ENCODE data around the gene SMAD1.

DNA sequence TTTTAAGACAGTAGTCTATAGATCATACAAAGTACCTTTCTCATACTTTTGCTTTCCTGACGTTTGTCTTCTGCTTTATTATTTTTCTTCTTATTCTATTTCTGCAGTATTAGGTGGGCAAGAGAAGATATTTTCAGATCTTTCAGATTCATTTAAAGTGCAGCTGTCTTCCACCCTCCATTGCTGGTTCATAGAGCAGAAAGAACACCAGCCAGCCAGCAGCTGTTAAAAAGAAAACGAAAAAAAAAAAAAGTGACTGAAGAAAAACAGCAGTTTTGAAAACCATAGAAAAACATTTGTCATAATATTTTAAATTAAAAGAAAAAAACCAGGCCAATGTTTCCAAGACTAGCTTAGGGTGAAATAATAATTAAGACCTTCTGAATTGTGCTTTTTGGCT lies 42.9 kb downstream of the SMAD1 start:
- TF ChIP-seq, protein P1, sequence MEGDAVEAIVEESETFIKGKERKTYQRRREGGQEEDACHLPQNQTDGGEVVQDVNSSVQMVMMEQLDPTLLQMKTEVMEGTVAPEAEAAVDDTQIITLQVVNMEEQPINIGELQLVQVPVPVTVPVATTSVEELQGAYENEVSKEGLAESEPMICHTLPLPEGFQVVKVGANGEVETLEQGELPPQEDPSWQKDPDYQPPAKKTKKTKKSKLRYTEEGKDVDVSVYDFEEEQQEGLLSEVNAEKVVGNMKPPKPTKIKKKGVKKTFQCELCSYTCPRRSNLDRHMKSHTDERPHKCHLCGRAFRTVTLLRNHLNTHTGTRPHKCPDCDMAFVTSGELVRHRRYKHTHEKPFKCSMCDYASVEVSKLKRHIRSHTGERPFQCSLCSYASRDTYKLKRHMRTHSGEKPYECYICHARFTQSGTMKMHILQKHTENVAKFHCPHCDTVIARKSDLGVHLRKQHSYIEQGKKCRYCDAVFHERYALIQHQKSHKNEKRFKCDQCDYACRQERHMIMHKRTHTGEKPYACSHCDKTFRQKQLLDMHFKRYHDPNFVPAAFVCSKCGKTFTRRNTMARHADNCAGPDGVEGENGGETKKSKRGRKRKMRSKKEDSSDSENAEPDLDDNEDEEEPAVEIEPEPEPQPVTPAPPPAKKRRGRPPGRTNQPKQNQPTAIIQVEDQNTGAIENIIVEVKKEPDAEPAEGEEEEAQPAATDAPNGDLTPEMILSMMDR (conservative IDR thresholded peaks at IDR 0.05 in 1 of 2, IDR thresholded peaks at IDR 0.05 in 1 of 2; ENCODE audit: low read depth in 1 of 2, low read length in 2 of 2), result no peak
- no peak for TF ChIP-seq EZH2 (IDR thresholded peaks at IDR 0.05; ENCODE audit: low read length, missing control alignments)
